Neural progenitor cell (in vitro differentiated cells): Measurements from ENCODE around the gene RGS6. TPM values are rescaled to one million over a fixed set of nuclear protein-coding genes. Genes with fewer than 3 reads are reported as not detected.

ENCODE experiments used
- DNase-seq: peaks from one replicate; pipeline ENCODE4 v3.0.0-alpha.2; 2016; ENCODE audit warnings: low spot score
- H2AFZ ChIP-seq: fragments of 200-600 bp; sonication (generic); replicated peaks from 2 replicates; pipeline ENCODE4 v1.6.1; 2016; ENCODE audit warnings: antibody characterized with exemption
- H3F3A ChIP-seq: fragments of 200-600 bp; sonication (generic); 2 replicates; pipeline ENCODE4 v1.6.1; 2016; ENCODE audit warnings: antibody characterized with exemption, low read depth
- H3K27ac ChIP-seq: fragments of 200-600 bp; sonication (generic); 2 replicates; pipeline ENCODE4 v1.5.1; 2016; ENCODE audit warnings: mild to moderate bottlenecking
- H3K27me3 ChIP-seq: fragments of 200-600 bp; sonication (generic); 2 replicates; pipeline ENCODE4 v1.6.1; 2016; ENCODE audit warnings: mild to moderate bottlenecking, moderate library complexity
- H3K36me3 ChIP-seq: fragments of 200-600 bp; sonication (generic); 2 replicates; pipeline ENCODE4 v1.5.1; 2016
- H3K4me1 ChIP-seq: fragments of 200-600 bp; sonication (generic); 2 replicates; pipeline ENCODE4 v1.6.1; 2016; ENCODE audit warnings: mixed run types
- H3K4me2 ChIP-seq: fragments of 200-600 bp; sonication (generic); 2 replicates; pipeline ENCODE4 v1.6.1; 2016
- H3K4me3 ChIP-seq: fragments of 200-600 bp; sonication (generic); 2 replicates; pipeline ENCODE4 v1.5.1; 2016
- H3K79me2 ChIP-seq: fragments of 200-600 bp; sonication (generic); 2 replicates; pipeline ENCODE4 v1.6.1; 2016; ENCODE audit warnings: low read depth
- H3K9ac ChIP-seq: fragments of 200-600 bp; sonication (generic); 2 replicates; pipeline ENCODE4 v1.6.1; 2016
- H3K9me3 ChIP-seq: fragments of 200-600 bp; sonication (generic); 2 replicates; pipeline ENCODE4 v1.5.1; 2016; ENCODE audit warnings: low read depth
- H4K20me1 ChIP-seq: fragments of 200-600 bp; sonication (generic); 2 replicates; pipeline ENCODE4 v1.6.1; 2016; ENCODE audit warnings: low read depth
- H3K27ac Mint-ChIP-seq: 3 replicates; pipeline ENCODE4 v1.8.0; 2021; ENCODE audit warnings: mixed read lengths
- H3K27me3 Mint-ChIP-seq: 2 replicates; pipeline ENCODE4 v1.8.0; 2022; ENCODE audit warnings: low read depth, mild to moderate bottlenecking, inconsistent platforms, moderate library complexity, mixed read lengths; ENCODE audit not compliant: insufficient read depth
- H3K36me3 Mint-ChIP-seq: 3 replicates; pipeline ENCODE4 v1.8.0; 2021; ENCODE audit warnings: mixed read lengths
- H3K4me1 Mint-ChIP-seq: 3 replicates; pipeline ENCODE4 v1.8.0; 2021; ENCODE audit warnings: mixed read lengths
- H3K4me3 Mint-ChIP-seq: 3 replicates; pipeline ENCODE4 v1.8.0; 2021; ENCODE audit warnings: mild to moderate bottlenecking, moderate library complexity, mixed read lengths
- H3K9me3 Mint-ChIP-seq: 3 replicates; pipeline ENCODE4 v1.8.0; 2020; ENCODE audit warnings: mixed read lengths
- CTCF ChIP-seq: fragments of 200-600 bp; sonication (generic); IDR thresholded peaks from 2 replicates; pipeline ENCODE4 v1.5.1; 2017; ENCODE audit warnings: antibody characterized with exemption, mild to moderate bottlenecking
- EZH2 ChIP-seq: fragments of 200-600 bp; sonication (generic); IDR thresholded peaks from 2 replicates; pipeline ENCODE4 v1.6.1; 2017; ENCODE audit warnings: antibody characterized with exemption, mild to moderate bottlenecking, moderate library complexity
- EZH2phosphoT487 ChIP-seq: fragments of 200-600 bp; sonication (generic); IDR thresholded peaks from 2 replicates; pipeline ENCODE4 v1.6.1; 2017; ENCODE audit warnings: antibody characterized with exemption
- total RNA-seq: library from RNA; depleted of rRNA; stranded (reverse); fragments of >200 nt; gene quantifications from 2 replicates; pipeline ENCODE4 v1.2.3, GENCODE V29; 2015; ENCODE audit warnings: low replicate concordance

Gene RGS6
- total RNA-seq, 1 donor from 2014 or later, result 0.80 TPM

DNA sequence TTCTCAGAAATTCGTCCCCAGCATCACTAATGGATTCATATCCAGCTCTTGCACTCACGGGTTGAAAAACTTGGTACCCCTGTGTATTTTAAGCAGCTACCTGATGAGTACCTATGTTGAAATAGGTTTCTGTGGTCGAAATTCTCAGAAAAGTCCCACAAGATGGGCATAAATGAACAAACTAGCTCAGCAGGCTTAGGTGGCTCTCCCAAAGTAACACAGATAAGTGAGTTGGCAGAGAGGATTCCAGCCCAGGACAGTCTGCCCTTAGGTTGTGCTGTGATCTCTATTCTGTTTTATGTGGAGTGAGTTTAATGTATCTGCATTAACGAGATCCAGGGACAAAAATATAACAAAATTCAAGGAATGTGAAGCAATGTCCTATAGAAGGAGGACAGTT, 92.3 kb downstream of the RGS6 start:
- H3K9ac ChIP-seq, result no peak overlapping the region
- no peaks in the 10 kb centered on the region for H3K9me3 Mint-ChIP-seq
- no peaks in the 10 kb centered on the region for H3K36me3 ChIP-seq
- no peak overlapping the region for H3K27ac Mint-ChIP-seq
- H2AFZ ChIP-seq, result no peak overlapping the region
- H3K79me2 ChIP-seq, result no peaks in the 10 kb centered on the region
- H3K4me2 ChIP-seq, result no peak overlapping the region
- no peak overlapping the region for H3K27ac ChIP-seq
- H3K4me3 ChIP-seq, result no peak overlapping the region
- H3K9me3 ChIP-seq, result no peaks in the 10 kb centered on the region
- peaks cover 4% of the 10 kb centered on the region for H3K27me3 Mint-ChIP-seq
- no peaks in the 10 kb centered on the region for H4K20me1 ChIP-seq
- no peaks in the 10 kb centered on the region for H3K27me3 ChIP-seq
- no peak for DNase-seq
- H3K36me3 Mint-ChIP-seq, result no peaks in the 10 kb centered on the region
- H3F3A ChIP-seq, result no peaks in the 10 kb centered on the region
- H3K4me1 ChIP-seq, result no peaks in the 10 kb centered on the region
- TF ChIP-seq EZH2phosphoT487, result no peak
- TF ChIP-seq CTCF, result no peak
- no peak for TF ChIP-seq EZH2
- no peaks in the 10 kb centered on the region for H3K4me1 Mint-ChIP-seq
- no peak overlapping the region for H3K4me3 Mint-ChIP-seq

DNA sequence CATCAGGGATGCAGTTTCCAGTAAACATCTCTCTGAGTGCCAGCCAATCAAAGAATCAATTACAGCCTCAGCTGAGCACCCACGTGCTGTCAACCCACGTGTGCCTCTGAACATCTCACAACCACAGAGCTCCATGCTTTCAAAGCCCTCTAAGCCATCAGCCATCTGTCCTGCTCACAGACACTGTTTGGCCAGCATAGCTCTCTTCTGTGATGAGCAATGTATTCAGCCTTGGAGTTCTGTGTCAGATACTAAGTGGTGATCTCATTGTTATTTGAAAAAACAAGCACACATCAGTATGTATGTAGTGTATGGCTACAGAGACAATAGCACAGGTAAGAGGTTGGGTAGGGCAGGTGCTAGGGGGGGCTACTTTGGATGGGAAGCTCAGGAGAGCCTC, 94.3 kb downstream of the RGS6 start:
- Histone ChIP-seq H3K4me3 (no peak overlapping the region), H2AFZ (no peak overlapping the region), H3K9ac (no peak overlapping the region), H3K79me2 (no peaks in the 10 kb centered on the region), H4K20me1 (no peaks in the 10 kb centered on the region), H3K36me3 (no peaks in the 10 kb centered on the region), H3K4me2 (no peak overlapping the region), H3F3A (no peaks in the 10 kb centered on the region), H3K27me3 (no peaks in the 10 kb centered on the region), H3K4me1 (no peaks in the 10 kb centered on the region), H3K27ac (no peak overlapping the region), H3K9me3 (no peaks in the 10 kb centered on the region)
- TF ChIP-seq EZH2, result no peak
- TF ChIP-seq CTCF, result no peak
- no peak for TF ChIP-seq EZH2phosphoT487
- no peaks in the 10 kb centered on the region for H3K4me1 Mint-ChIP-seq
- no peak overlapping the region for H3K4me3 Mint-ChIP-seq
- no peaks in the 10 kb centered on the region for H3K36me3 Mint-ChIP-seq
- H3K27me3 Mint-ChIP-seq, result peaks cover 4% of the 10 kb centered on the region
- H3K27ac Mint-ChIP-seq, result no peak overlapping the region
- no peaks in the 10 kb centered on the region for H3K9me3 Mint-ChIP-seq
- DNase-seq, result no peak

GRCh38 chr14:72027061-72027460, 94.8 kb downstream of the RGS6 start:
- no peaks in the 10 kb centered on the region for H3F3A ChIP-seq
- no peaks in the 10 kb centered on the region for H3K4me1 Mint-ChIP-seq
- H3K4me3 Mint-ChIP-seq, result no peak overlapping the region
- H3K27ac ChIP-seq, result no peak overlapping the region
- TF ChIP-seq EZH2, result no peak
- no peak for TF ChIP-seq CTCF
- no peak for TF ChIP-seq EZH2phosphoT487
- H3K9me3 ChIP-seq, result no peaks in the 10 kb centered on the region
- H2AFZ ChIP-seq, result no peak overlapping the region
- no peaks in the 10 kb centered on the region for H3K4me1 ChIP-seq
- H3K9me3 Mint-ChIP-seq, result no peaks in the 10 kb centered on the region
- H4K20me1 ChIP-seq, result no peaks in the 10 kb centered on the region
- H3K79me2 ChIP-seq, result no peaks in the 10 kb centered on the region
- H3K36me3 ChIP-seq, result no peaks in the 10 kb centered on the region
- H3K27me3 Mint-ChIP-seq, result peaks cover 4% of the 10 kb centered on the region
- H3K4me3 ChIP-seq, result no peak overlapping the region
- no peaks in the 10 kb centered on the region for H3K27me3 ChIP-seq
- no peak for DNase-seq
- no peaks in the 10 kb centered on the region for H3K36me3 Mint-ChIP-seq
- H3K9ac ChIP-seq, result no peak overlapping the region
- no peak overlapping the region for H3K27ac Mint-ChIP-seq
- no peak overlapping the region for H3K4me2 ChIP-seq

- H3K27ac ChIP-seq, result no peak overlapping the region
- Mint-ChIP-seq H3K4me3 (no peak overlapping the region), H3K27me3 (no peaks in the 10 kb centered on the region), H3K4me1 (no peaks in the 10 kb centered on the region), H3K36me3 (no peaks in the 10 kb centered on the region), H3K27ac (no peak overlapping the region), H3K9me3 (no peaks in the 10 kb centered on the region)
- H3K36me3 ChIP-seq, result no peaks in the 10 kb centered on the region
- H3K79me2 ChIP-seq, result no peaks in the 10 kb centered on the region
- H2AFZ ChIP-seq, result no peak overlapping the region
- no peaks in the 10 kb centered on the region for H3K27me3 ChIP-seq
- no peak overlapping the region for H3K4me3 ChIP-seq
- no peak for DNase-seq
- no peaks in the 10 kb centered on the region for H3K9me3 ChIP-seq
- H3F3A ChIP-seq, result no peaks in the 10 kb centered on the region
- no peaks in the 10 kb centered on the region for H3K4me1 ChIP-seq
- TF ChIP-seq EZH2phosphoT487 (no peak), EZH2 (no peak), CTCF (no peak)
- no peak overlapping the region for H3K9ac ChIP-seq
- no peak overlapping the region for H3K4me2 ChIP-seq
- H4K20me1 ChIP-seq, result no peaks in the 10 kb centered on the region
These were observed 101.1 kb downstream of the RGS6 start for GRCh38 chr14:72033365-72033764.
